ENCODE results near the gene DND1.
"Not testable (repeated sequence)": the region's sequence is repeated elsewhere in the genome, so short reads cannot be mapped to it uniquely, and the experiment has no call there.

Gene DND1

DNA sequence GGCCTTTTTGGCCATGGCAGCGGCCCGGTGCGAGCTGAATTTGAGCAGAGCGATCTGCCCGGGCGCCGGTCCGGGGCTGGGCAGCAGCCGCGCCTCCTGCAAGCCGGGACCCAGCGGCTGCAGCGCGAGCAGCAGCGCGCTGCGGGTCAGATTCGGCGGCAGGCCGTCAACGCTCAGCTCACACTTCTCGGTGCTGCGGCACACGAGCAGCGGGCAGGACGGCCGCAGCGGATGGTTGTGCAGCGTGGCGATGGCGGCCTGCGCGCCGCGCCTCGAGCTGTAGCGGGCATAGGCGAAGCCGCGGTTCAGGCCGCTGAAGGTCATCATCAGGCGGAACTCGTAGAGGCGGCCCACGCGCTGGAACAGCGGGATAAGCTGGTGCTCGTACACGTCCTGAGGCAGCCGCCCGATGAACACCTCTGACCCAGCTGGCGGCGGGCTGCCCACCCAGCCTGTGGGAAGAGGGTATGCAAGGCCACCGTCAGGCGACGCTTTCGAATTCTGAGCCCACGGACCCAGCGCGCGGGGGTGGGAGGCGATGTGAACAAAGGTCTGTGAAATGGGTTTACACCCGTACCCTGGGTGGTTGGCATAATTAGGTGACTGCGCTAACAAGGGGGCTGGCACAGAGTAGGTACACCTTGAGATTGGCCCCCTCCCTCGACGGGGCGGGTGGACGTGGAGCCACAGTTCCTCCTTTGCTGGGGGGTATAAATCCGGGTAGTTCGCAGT, 755 bp downstream of the DND1 start:
- no peak for DNase-seq (ENCODE audit: low read depth in 3 of 3)

DNA sequence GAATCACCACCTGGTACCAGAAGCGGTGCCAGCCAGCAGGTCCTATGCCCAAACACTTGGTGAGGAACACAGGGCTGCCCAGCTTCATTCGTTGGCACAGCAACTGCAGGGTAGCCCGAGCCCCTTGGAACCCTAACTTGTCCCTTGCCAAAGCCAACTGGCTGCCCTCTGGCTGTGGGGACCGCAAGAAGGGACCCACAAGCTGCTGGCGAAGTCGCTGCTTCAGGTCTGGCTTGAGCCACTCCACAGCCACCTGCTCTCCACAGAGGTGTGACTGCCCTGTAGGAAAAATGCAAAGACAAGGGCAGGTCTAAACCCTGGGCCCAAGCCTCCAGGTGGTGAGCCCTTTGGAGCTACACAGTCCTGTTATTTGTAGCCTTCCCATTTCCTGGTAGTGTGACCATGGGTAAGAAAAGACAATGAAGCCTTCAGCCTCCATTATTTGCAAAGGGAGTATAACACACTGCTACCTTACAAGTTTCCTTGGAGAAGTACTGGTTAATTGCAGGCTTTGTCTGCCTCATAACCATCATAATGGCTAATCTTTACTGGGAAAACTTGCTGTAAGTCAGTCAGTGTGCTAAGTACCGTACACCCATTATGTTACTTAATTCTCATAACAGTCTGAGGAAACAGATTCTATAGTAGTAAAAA, 1.8 kb downstream of the DND1 start:
- DNase-seq (ENCODE audit: low read depth in 3 of 3), result no peak

DNA sequence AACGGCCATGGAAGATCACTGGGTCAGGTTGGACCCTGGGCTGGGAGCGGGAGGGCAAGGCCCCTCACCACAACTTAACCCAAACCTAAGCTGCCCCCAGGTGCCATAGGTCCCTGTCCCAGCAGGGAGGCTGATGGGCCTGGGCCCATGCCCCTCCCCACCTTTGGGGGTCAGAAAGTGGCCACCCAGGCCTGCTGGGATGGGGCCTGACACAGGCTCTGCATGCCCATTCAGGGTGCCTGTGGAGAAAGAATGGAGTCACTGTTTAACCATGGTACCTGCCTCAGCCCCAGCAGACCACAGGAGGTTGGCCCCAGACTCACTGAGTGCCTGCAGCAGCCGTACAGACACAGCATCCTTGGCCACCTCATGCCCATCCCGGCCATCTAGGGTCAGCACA, 2.3 kb downstream of the DND1 start:
- not testable (repeated sequence) for DNase-seq (ENCODE audit: low read depth in 3 of 3)

DNA sequence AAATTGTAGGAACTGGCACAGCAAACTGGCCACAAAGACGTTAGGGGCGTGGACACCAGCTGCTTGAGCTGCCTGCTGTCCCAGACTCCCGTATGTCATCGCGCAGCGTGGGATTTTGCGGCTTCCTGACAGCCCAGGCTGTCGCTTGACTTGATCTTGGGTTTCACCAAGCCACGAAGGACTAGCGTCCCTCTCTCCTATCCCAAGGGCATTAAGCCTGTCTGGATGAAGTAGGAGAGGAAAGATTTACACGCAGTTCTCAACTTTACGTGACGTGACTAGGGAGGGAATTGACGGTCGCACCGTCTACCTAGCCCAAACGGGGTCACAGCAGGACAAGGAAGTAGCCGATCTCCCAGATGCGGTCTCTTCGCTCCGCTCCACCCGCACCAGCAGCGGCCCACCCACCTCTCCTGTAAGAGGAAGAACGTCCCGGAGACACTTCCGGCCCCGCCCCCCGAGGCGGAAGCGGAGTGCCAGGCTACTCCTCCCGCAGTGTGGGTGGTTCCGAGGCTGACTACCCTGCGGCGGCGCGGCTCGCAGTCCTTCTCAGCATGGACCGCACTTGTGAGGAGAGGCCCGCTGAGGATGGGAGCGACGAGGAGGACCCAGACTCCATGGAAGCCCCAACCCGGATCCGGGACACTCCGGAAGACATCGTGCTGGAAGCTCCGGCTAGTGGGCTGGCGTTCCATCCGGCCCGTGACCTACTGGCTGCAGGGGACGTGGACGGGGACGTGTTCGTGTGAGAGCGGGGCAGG, 8.8 kb downstream of the DND1 start, which contains the start of gene WDR55:
Gene WDR55 (plus strand): TSS at position 546 of the 761 bp plus-strand sequence. CDS start 9 bp downstream, at position 555.
- peak; percentile 95 to 96 (median 95) for DNase-seq (ENCODE audit: low read depth in 3 of 3)

DNA sequence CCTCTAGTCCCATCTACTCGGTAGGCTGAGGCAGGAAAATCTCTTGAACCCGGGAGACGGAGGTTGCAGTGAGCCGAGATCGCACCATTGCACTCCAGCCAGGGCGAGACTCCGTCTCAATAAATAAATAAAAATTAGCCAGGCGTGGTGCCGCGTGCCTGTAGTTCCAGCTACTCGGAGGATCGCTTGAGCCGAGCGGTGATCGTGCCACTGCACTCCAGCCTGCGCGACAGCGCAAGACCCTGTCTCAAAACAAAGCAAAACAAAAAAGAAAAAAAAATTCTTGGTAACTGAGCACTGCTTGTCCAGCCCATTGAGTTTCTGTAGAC, 9.4 kb downstream of the DND1 start:
- DNase-seq (ENCODE audit: low read depth in 3 of 3), result no peak

DNA sequence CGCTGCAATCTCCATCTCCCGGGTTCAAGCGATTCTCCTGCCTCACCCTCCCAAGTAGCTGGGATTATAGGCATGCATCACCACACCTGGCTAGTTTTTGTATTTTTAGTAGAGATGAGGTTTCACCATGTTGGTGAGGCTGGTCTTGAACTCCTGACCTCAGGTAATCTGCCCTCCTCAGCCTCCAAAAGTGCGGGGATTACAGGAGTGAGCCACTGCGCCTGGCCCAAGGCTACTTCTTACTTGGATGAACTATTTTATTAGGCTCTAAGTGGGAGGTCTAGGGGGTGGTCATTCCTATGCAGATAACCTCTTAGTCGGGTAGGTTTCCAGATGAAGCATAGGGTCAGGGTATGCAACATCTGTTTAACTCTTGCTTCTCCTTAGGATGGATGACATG, 13.0 kb downstream of the DND1 start:
- not testable (repeated sequence) for DNase-seq (ENCODE audit: low read depth in 3 of 3)

DNA sequence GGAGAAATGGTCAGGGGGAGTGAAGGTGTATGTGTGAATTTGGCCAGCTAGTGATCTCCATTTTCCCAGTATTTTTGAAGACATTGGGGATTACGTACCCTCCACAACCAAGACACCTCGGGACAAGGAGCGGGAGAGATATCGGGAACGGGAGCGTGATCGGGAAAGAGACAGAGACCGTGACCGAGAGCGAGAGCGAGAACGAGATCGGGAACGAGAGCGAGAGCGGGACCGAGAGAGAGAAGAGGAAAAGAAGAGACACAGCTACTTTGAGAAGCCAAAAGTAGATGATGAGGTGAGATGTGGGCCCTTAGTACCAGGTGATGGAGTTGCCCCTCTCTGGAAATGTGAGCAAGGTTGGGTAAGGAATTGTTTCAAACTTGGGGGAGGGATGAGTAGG, 14.5 kb downstream of the DND1 start:
- DNase-seq (ENCODE audit: low read depth in 3 of 3), result no peak

DNA sequence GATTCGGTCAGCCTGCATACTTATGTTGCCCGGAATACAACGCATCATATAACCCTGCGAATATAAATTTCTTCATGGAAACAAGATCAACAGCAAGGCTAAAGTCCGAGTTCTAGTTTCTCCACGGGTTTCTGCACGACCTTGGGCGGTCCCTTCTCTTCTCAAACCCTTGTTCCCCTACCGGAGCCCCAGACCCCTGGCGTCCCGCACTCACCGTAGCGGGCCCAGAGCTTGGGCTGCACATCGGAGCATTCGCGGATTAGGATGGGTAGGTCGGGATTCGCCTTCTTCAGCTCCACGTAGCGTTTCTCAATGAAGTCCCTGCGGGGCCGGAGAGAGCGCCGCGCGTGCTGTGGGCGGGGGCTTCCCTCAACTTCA, 26.3 kb downstream of the DND1 start:
- no peak for DNase-seq (ENCODE audit: low read depth in 3 of 3)

DNA sequence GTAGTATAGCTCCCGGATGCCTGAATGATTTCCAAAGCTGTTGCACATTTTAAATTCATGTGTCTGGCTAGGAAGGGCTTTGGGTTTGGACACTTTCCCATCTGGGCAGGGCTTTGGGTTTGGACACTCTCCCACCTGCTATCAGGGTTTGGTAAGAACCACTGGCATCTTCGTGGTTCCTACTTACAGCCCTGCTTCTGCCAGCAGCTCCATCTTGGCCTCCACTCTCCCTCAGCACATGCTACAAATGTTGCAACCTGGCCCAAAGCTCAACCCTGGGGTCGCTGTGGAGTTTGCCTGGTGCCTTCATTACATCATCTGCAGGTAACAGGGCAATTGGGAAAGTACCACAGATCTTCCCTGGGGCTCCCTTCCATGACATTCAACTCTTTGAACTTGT, 30.7 kb downstream of the DND1 start:
- DNase-seq (ENCODE audit: low read depth in 3 of 3), result no peak

DNA sequence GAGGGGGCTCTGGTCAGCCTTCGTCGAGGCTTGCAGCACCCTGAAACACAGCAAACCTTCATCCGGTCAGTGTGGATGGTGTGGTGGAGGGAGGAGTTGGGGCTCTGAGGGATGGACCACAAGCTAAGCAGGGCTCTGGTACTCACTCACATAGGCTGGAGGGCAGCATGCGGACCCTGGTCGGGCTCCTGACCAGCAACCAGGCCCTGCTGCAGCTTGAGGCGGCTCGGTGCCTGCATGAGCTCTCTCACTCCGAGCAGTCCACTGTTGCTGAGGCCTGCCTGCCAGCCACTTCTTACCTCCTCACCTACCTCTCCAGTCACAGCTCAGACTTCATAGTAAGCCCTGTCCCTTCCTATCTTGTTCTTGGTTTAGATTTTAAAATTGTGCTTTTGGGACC, 31.7 kb downstream of the DND1 start:
- DNase-seq (ENCODE audit: low read depth in 3 of 3), result no peak

DNA sequence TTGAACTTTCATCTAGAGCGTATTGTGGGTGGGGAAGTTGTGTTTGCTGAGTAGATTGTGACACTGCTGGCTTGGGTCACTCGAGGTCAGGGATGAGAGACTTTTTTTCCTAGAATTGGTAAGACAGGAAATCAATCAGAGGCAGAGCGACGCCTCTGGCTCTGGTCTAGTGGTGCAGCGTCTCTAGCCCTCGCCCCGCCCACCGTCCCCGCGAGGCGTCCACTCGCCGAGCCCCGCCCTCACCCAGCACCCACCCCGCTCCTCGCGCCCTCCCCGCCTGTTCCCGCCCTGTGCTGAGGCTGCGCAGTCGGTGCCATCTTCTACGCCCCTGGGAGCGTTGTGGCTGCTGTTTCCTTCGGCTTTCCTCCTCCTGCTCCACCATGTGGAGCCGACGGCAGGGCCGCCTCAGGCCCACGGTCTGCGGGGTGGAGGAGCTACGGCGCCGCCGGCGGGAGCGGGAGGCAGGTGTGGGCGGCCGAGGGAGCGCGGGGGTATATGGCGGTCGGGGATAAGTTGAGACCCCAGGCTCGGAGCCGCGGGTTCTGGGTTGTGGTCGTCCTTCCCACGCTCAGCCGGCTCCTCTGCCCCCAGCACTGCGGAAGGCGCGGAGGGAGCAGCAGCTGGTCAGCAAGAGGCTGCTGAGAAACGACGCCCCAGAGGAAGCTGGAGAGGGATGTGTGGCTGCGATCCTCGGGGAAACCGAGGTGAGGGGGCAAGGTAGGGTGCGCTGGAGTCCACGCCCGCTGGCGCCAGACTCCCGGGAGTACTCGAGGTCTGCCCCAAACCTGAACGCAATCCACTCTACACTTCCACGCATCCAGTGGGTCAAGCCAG, 34.0 kb downstream of the DND1 start, which contains the start of gene TMCO6:
Gene TMCO6 (plus strand): TSS at position 304 of the 834 bp plus-strand sequence. CDS start 77 bp downstream, at position 381.
- DNase-seq (ENCODE audit: low read depth in 3 of 3), result peak; percentile 96 to 98 (median 96)

DNA sequence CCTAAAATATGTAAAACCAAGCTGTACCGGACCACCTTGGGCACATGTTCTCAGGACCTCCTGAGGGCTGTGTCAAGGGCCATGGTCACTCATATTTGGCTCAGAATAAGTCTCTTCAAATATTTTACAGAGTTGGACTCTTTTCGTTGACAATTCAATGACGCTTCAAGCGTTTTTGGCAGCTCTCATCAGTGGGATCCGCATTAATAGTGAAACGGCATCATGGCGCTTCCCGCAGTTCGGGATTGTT, 34.6 kb downstream of the DND1 start:
- not testable (repeated sequence) for DNase-seq (ENCODE audit: low read depth in 3 of 3)

DNA sequence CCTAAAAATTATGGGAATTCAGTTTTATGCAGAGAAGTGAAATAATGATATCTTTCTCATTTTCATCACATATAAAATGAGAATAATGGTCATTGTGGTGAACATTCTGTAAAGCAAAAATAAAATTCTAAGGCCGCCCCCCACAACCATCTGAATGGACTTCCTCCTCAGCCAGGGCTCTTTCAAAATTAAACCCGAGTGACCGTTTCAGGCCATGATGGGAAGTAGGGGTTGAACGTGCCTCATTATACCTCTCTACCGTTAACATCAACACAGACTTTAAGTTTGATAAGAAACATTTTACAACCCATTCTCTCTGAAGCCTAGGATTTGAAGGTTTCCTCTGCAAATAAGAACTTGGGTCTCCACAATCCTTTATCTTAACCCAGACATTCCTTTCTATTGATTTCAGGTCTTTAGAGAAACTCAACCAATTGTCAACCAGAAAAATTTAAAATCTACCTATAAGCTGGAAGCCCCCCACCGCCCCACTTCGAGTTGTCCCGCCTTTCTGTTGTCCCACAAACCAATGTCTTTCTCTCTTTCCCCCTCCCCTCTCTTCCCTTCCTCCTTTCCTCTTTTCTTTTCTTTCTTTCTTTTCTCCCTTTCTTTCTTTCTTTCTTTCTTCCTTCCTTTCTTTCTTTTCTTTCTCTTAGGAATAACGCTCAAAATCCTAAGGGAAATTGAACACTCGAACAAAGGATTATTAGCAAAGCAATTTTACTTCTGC, 35.8 kb downstream of the DND1 start:
- DNase-seq (ENCODE audit: low read depth in 3 of 3), result no peak

DNA sequence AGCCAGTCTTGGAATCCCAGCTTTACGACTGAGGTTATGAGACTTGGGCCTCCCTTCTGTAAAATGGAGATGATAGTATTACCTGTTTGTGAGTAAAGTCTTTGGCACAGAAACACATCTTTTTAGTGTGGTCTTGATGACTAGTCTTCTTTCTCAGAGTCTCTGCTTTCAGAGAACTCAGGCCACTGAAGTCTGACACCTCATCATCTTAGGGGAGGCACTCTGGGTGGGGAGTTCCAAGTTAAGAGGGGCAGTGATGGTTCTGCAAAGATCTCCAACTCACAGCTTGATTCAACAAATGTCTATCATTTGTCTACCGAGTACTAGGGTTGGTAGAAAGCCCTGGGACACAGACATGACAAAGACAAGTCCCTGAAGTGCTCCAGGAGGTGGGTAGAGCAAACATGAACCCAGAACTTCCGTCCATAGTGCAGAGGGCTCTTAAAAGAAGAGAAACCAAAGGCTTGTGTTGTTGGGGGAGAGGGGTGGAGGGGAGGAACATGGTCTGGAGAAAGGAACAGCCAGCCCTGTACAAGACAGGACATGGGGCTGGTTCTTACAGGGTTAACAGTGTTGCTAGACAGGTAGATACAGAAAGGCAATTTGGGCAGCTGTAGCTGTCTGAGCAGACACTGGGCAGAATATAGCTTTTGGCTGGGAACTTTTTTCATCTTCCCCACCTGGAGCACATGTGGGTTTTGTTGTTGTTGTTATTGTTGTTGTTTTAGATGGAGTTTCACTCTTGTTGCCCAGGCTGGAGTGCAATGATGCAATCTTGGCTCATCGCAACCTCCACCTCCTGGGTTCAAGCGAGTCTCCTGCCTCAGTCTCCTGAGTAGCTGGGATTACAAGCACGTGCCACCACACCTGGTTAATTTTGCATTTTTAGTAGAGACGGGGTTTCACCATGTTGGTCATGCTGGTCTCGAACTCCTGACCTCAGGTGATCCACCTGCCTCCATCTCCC, 37.8 kb downstream of the DND1 start:
- no peak for DNase-seq (ENCODE audit: low read depth in 3 of 3)

DNA sequence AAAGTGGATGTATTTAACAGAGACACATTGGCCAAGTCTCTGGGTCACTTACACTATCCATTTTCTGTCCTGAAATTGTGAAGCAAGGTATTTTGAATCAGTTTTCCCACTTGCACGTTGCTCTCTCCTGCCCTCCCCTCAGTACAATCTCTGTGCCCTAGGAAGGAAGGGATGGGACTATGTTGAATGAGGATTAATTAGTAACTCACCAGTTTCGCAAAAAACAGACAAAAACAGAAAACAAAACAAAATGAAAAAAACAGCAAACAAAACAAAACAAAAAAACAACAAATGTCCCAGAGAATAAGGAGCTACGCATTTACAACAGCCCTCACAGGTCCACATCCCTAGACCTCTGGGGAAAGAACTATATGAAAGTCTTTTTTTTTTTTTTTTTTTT, 39.3 kb downstream of the DND1 start:
- no peak for DNase-seq (ENCODE audit: low read depth in 3 of 3)

DNA sequence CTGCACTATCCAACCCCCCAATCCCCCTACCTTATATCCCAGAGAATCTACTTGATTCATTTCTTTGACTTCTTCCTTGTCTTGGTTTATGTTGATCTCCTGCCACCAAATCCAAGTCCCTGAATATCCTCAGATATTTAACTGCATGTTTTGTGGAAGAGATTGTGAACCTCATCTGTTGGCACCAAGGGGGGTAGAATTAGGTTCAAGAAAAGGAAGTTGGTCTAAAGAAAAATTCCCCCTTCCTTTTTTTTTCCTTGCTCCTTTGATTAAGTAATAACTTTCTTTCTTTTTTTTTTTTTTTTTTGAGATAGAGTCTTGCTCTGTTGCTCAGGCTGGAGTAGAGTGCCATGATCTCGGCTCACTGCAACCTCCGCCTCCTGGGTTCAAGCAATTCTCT, 39.9 kb downstream of the DND1 start:
- no peak for DNase-seq (ENCODE audit: low read depth in 3 of 3)

DNA sequence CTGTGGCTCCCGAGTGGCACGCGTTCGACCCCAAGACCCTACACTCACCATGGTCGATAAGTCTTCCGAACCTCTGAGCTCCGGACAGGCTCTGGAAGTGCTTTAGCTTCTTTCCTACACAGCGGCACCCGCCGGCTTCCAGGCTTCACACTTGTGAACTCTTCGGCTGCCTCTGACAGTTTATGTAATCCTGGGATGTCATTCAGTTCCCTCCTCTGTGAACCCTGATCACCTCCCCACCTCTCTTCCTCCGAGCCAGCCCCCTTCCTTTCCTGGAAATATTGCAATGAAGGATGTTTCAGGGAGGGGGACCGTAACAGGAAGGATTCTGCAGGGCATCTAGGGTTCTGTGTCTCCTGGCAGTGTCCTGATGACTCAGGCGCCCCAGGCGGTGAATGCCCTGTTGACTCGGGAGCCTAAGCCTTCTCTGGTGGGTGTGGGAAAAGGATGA, 40.3 kb downstream of the DND1 start, which contains the start of gene CD14:
Gene CD14 (minus strand): TSS at position 155 of the 451 bp plus-strand sequence. CDS start 104 bp downstream, at position 51.
- DNase-seq (ENCODE audit: low read depth in 3 of 3), result no peak

DNA sequence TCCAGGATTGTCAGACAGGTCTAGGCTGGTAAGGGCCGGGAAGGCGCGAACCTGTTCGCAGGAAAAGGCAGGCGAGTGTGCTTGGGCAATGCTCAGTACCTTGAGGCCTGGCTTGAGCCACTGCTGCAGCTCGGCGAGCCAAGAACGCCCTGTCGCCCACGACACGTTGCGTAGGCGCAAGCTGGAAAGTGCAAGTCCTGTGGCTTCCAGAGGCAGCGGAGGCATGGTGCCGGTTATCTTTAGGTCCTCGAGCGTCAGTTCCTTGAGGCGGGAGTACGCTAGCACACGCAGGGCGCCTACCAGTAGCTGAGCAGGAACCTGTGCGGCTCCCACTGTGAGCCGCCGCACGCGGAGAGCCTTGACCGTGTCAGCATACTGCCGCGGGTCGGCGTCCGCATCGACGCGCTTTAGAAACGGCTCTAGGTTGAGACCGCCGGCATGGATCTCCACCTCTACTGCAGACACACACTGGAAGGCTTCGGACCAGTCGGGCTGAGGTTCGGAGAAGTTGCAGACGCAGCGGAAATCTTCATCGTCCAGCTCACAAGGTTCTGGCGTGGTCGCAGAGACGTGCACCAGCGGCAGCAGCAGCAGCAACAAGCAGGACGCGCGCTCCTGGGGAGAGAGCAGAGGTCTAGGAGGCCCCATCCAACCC, 40.9 kb downstream of the DND1 start:
- DNase-seq (ENCODE audit: low read depth in 3 of 3), result peak in 1 of 3 donors; percentile 10

DNA sequence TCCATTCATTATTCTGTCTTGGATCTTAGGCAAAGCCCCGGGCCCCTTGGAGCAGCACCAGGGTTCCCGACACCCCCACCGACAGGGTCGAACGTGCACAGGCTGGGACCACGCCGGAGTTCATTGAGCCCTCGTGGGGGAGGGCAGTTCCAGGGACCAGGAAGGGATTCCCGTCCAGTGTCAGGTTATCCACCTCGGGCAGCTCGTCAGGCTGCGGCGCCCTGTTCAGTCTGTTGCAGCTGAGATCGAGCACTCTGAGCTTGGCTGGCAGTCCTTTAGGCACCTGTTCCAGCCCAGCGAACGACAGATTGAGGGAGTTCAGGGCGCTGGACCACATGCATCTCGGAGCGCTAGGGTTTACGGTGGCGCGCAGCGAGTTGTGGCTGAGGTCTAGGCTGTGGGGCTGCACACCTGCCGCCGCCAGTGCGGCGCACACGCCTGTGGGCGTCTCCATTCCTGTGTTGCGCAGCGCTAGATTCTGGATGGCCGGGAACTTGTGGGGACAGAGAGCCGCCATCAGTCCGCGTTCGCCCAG, 41.5 kb downstream of the DND1 start:
- DNase-seq (ENCODE audit: low read depth in 3 of 3), result no peak

Data from stimulated activated CD4-positive, alpha-beta T cell treated with anti-CD3 and anti-CD28 coated beads, TNF-alpha, amount 100 ng/mL, for 48 hours (primary cell).